Measurements from ENCODE around the gene ECE2.

ECE2 gene

GRCh38 chr3:184250167-184250828 lies 25.5 kb upstream of the ECE2 start:
- peak overlapping the region in 1 of 2 donors; percentile 38 for H3K27ac ChIP-seq

GRCh38 chr3:184255291-184256039 lies 20.4 kb upstream of the ECE2 start:
- H3K4me3 ChIP-seq: no peak overlapping the region
- no peak overlapping the region for H3K27ac ChIP-seq
- no peak for DNase-seq (ENCODE audit: low spot score)
- TF ChIP-seq CTCF (IDR thresholded peaks at IDR 0.05): no peak

More at GRCh38 chr3:184250167-184250828, 25.5 kb upstream of the ECE2 start:
- peak; percentile 90 for TF ChIP-seq CTCF (IDR thresholded peaks at IDR 0.05)
- H3K4me3 ChIP-seq: peak overlapping the region; percentile 71
- DNase-seq (ENCODE audit: low spot score): no peak

GRCh38 chr3:184257083-184257915 lies 18.5 kb upstream of the ECE2 start:
- Histone ChIP-seq H3K4me3 (no peak overlapping the region), H3K27ac (no peak overlapping the region)
- DNase-seq (ENCODE audit: low spot score): no peak
- no peak for TF ChIP-seq CTCF (IDR thresholded peaks at IDR 0.05)

GRCh38 chr3:184258926-184259325 lies 16.9 kb upstream of the ECE2 start:
- Histone ChIP-seq H3K27ac (no peak overlapping the region), H3K4me3 (no peak overlapping the region)
- DNase-seq (ENCODE audit: low spot score): no peak
- no peak for TF ChIP-seq CTCF (IDR thresholded peaks at IDR 0.05)

- peak overlapping the region; percentile 76 for H3K4me3 ChIP-seq
Observed at GRCh38 chr3:184259396-184259877, 16.4 kb upstream of the ECE2 start.

More at GRCh38 chr3:184259396-184259877, 16.4 kb upstream of the ECE2 start:
- no peak overlapping the region for H3K27ac ChIP-seq
- no peak for DNase-seq (ENCODE audit: low spot score)
- no peak for TF ChIP-seq CTCF (IDR thresholded peaks at IDR 0.05)

Data from coronary artery (tissue), 2 donors.